ENCODE results near the gene SENP5.

The SENP5 gene

GRCh38 chr3:196969134-196969659, 101.5 kb downstream of the SENP5 start:
- TF ChIP-seq CTCF (IDR thresholded peaks at IDR 0.05; ENCODE audit: low read depth, low read length) = no peak
- peak overlapping the region; percentile 55 to 63 for H3K4me3 ChIP-seq (replicated peaks in 1 of 2; ENCODE audit: low read depth in 2 of 2, low read length in 2 of 2)
- peak in 1 of 2 donors; percentile 29 for DNase-seq (ENCODE audit: low read depth in 2 of 2)

DNA sequence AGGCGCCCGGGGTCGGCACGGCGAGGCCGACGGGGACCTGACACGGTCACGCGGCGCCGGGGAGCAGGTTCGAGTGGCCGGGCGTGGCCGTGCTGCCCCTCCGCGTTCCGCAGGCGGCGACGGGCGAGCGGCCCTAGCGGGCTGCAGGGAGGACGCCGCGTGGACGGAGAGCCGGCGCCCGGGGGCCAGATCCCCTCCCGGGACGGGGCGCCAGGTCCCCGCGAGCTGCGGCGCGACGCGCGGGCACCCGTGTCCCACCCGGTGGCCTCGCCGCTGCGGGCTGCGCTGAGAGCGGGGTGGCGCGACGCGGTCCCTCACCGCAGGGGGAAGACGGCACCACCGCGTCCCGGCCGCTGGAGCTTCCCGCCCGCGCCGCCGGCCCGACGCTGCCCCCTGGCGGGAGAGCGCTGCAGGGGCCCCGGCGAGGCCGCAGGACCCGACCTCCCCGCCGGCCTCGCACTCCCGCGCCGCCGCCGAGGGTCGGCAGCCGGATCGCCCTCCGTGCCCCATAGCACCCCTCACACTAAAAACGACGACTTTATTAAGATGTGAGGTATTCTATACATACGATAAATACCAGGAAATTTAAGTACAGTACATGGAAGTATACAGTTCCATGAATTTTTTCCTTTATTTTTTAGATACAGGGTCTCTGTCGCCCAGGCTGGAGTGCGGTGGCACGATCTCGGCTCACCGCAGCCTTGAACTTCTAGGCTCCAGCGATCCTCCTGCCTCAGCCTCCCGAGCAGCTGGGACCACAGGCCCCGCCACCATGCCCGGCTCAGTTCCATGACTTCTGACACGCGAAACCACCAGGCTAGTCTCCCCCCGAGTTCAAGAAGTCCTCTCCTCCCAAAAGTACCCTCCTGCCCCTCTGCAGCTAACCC, 102.2 kb downstream of the SENP5 start:
- H3K4me3 ChIP-seq (replicated peaks in 1 of 2; ENCODE audit: low read depth in 2 of 2, low read length in 2 of 2) = peak overlapping the region; percentile 55 to 63
- DNase-seq (ENCODE audit: low read depth in 2 of 2) = peak; percentile 43 to 63
- peak; percentile 18 for TF ChIP-seq CTCF (IDR thresholded peaks at IDR 0.05; ENCODE audit: low read depth, low read length)

GRCh38 chr3:196970547-196971093, 102.9 kb downstream of the SENP5 start:
- DNase-seq (ENCODE audit: low read depth in 2 of 2) = no peak
- no peak overlapping the region for H3K4me3 ChIP-seq (replicated peaks in 1 of 2; ENCODE audit: low read depth in 2 of 2, low read length in 2 of 2)
- no peak for TF ChIP-seq CTCF (IDR thresholded peaks at IDR 0.05; ENCODE audit: low read depth, low read length)

DNA sequence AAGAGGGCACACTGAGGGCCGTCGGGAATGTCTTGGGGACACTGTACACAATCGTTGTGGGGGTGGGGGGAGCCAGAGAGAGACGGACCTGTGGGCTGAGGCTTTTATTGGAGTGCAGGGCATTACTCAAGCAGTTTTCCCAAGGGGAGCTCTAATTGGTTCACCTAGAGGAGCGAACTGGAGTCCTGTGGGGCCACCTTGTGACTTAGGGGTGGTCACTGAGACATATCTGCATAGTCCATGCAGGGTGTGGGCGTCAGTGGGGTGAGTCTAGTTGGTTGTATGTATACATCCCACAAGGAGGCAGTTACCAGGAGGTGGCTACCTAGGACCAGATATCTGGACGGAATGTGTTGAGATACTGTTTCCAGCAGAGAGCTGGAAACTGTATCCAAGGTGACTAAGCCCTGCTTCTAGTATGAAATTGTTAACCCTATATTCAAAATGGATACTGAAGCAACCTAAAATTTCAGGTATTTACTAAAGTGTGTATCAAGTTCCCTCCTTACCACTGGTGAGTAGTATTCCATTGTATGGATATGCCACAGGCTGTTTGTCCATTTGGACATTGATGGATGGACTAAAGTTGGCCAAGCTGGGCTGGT, 103.5 kb downstream of the SENP5 start:
- no peak overlapping the region for H3K4me3 ChIP-seq (replicated peaks in 1 of 2; ENCODE audit: low read depth in 2 of 2, low read length in 2 of 2)
- DNase-seq (ENCODE audit: low read depth in 2 of 2) = peak in 1 of 2 donors; percentile 18
- TF ChIP-seq CTCF (IDR thresholded peaks at IDR 0.05; ENCODE audit: low read depth, low read length) = no peak

DNA sequence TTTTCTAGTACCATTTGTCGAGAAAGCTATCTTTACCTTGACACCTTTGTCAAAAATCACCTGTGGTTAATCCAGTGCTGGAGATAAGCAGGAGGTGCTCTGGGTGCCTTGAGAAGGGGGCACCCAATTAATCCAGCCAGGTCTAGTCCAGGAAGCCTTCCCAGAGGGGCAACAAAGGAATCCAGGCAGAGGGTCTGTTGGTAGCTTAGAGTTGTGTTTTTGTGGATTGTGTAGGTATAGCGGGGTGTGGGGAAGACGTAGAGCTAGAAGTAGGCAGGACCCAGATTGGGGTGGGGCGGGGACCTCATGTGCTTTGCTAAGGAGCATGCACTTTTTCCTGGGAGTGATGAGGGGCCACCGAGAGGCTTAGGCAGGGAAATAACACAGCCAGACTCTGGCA, 106.9 kb downstream of the SENP5 start:
- no peak overlapping the region for H3K4me3 ChIP-seq (replicated peaks in 1 of 2; ENCODE audit: low read depth in 2 of 2, low read length in 2 of 2)
- DNase-seq (ENCODE audit: low read depth in 2 of 2) = no peak
- TF ChIP-seq CTCF (IDR thresholded peaks at IDR 0.05; ENCODE audit: low read depth, low read length) = no peak

DNA sequence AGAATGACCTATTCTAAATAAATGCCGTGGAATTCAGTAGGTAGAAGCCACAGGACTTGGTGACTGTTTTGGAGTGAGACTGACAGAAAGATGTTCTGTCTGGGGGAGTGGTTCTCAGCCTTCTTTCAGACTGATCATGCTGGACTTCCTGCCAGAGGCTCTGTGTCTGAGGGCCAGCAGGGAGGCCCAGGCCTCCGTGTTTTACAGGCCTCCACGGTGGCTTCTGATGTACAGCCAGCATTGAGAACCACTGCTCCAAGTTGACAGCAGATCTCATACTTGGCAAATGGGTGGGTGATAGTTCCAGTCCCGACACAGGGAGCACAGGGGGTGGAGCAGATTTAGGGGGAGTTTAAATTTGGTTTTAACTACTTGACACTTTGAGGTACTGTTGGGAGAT, 107.6 kb downstream of the SENP5 start:
- TF ChIP-seq CTCF (IDR thresholded peaks at IDR 0.05; ENCODE audit: low read depth, low read length) = no peak
- DNase-seq (ENCODE audit: low read depth in 2 of 2) = no peak
- no peak overlapping the region for H3K4me3 ChIP-seq (replicated peaks in 1 of 2; ENCODE audit: low read depth in 2 of 2, low read length in 2 of 2)
